Bone marrow (tissue), 2 donors: ENCODE measurements around the gene PLEKHG2.
"Not testable (repeated sequence)": the region's sequence is repeated elsewhere in the genome, so short reads cannot be mapped to it uniquely, and the experiment has no call there.

Experiments
- DNase-seq, 2 donors: peaks; one replicate each; lab custom pipeline; 2025; lab: John Stamatoyannopoulos, UW

The PLEKHG2 gene

DNA sequence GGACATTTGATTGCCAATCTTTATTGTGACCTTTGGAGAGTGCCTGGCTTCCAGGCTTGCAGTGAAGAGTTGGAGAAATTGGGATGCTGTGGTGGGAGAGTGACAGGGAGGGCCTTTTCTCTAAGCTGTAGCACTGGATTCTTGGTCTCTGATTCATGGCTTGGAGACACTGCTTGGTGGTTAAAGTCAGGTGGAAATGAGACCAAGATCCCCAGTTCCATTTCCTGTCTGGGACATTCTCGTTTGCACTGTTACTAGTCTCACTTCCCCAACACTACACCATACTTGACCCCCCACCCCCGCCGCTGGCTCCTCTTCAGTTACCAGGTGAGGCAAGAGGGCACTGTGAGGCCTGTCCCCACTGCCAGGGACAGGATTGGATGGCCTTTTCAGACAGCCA, 35.8 kb downstream of the PLEKHG2 start:
- DNase-seq, result no peak

DNA sequence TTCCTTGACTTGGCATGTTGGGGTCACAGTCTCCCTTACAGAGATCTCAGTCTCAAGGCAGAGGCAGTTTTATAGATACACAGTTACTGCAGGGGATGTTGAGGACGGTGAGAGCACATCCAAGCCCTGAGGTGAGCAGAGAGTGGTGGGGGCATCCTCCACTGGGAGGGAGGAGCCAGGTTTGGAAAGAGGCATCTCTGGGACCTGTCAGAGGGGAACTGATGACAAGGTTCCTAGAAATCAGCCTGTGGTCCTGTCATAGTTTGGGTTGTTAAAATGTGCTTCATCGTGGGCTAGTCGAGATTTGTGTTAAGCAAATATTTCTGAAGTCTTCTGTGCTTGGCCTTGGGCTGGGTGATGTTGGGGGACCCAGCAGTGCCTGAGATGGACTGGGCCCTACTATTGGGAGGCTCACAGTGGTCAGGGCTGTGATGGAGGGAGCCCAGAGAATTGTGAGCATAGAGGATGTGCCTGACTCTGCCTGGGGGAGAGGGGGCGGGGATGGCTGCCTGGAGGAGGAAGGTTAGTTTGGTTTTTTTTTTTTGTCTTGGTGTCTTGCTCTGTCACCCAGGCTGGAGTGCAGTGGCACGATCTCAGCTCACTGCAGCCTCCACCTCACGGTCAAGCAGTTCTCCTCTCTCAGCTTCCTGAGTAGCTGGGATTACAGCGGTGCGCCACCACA, 36.8 kb downstream of the PLEKHG2 start:
- no peak for DNase-seq

DNA sequence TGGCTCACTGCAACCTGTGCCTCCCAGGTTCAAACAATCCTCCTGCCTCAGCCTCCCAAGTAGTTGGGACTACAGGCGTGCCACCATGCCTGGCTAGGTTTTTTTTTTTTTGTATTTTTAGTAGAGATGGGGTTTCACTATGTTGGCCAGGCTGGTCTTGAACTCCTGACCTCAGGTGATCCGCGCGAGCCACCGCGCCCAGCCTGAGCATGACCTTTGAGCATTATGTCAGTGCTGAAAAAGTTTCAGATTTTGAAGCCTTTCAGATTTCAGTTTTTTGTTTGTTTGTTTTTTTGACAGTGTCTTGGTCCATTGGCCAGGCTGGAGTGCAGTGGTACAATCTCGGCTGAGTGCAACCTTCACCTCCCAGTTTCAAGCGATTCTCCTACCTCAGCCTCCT, 38.8 kb downstream of the PLEKHG2 start:
- not testable (repeated sequence) for DNase-seq

DNA sequence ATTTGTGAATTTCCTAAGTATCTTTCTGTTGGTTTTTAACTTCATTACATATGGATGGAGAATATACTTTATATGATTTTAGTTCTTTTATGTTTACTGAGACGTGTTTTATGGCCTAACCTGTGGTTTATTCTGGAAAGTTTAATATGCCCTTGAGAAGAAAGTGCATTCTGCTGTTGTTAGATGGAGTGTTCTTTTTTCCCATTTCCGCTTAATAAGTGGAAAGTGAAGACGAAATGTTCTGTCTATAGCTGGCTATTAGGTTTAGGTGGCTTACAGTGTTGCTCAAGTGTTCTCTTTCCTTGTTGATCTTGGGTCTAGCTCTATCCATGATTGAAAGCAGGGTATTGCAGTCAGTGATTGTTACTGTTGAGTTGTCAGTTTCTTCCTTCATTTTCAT, 50.9 kb downstream of the PLEKHG2 start:
- DNase-seq, result no peak

DNA sequence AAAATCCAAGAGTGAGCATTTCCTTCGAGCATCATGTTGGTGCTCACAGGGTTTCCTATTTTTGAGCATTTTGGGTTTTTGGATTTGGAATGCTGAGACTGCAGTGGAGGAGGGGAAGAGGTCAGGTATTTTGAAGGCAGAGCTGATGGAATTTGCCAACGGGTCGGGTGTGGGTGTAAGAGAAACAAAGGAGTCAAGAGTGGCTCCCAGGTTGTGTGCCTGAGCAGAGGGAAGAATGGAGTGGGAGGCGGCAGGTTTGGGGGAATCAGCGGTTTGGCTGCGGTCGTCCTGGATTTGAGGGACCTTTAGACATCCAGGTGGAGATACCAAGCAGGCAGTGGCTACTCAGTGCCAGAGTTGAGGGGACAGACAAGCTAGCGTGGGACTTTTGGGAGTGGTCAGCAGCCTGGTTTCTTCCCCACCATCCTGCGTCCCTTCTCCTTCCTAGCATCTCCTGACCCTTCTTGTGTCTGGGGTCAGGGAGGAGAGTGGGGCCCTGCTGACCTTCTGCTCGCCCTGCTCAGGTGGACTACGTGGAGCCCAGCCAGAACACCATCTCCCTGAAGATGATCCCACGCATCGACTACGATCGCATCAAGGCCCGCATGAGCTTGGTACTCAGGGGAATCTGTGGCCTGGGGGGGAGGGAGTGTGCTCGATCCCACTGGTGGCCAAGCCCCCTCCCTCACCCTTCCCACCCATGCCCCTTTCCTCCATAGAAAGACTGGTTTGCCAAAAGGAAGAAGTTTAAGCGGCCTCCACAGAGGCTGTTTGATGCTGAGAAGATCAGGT, 53.7 kb downstream of the PLEKHG2 start:
- DNase-seq, result no peak

DNA sequence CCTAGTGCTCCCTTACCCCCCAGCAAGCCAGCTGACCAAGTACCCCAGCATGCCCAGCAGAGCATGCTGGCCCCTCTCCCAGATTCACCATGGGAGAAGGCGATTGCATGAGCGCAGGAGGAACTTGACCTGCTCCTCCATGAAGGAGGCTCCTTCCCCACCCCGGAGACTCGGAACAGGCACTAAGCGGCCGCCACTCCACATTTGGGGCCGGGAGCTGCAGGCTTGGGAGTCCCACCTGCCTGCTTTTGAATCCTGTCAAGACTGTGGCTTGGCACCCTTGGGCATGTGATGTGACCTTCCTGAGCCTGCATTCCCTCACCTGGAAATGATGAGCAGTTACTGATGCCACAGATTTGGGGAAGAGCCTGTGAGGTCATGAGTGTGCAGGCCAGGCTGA, 55.5 kb downstream of the PLEKHG2 start:
- DNase-seq, result no peak

DNA sequence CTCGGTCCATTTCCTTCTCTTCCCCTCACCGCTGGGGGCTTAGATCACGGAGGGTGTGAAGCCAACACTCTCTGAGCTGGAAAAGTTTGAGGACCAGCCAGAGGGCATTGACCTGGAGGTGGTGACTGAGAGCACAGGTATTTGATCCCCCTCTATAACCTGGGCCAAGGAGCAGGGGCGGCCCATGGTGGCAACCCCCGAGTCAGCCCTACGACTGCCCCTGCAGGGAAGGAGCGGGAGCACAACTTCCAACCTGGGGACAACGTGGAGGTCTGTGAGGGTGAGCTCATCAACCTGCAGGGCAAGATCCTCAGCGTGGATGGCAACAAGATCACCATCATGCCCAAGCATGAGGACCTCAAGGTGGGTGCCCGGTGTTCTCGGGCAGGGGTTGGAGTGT, 56.6 kb downstream of the PLEKHG2 start:
- DNase-seq, result no peak

DNA sequence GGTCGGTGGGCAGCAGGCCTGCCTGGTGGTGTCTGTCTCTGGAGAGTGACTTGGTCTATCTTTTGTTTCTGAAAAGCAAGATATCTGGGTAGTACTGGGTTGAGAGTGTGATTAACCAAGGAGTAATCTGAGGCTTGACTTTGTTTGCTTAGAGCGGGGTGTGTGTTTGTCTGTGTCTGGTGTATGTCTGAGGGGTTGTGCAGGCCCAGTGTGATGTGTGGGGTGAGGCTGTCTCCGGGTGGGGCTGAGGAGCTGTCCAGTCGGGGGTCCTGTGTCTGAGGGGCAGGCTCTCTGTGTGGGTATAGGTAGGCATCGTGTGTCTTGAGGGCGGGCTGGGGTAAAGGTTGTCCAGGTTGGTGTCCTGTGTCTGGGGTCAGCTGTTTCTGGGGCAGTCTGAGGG, 57.1 kb downstream of the PLEKHG2 start:
- no peak for DNase-seq

DNA sequence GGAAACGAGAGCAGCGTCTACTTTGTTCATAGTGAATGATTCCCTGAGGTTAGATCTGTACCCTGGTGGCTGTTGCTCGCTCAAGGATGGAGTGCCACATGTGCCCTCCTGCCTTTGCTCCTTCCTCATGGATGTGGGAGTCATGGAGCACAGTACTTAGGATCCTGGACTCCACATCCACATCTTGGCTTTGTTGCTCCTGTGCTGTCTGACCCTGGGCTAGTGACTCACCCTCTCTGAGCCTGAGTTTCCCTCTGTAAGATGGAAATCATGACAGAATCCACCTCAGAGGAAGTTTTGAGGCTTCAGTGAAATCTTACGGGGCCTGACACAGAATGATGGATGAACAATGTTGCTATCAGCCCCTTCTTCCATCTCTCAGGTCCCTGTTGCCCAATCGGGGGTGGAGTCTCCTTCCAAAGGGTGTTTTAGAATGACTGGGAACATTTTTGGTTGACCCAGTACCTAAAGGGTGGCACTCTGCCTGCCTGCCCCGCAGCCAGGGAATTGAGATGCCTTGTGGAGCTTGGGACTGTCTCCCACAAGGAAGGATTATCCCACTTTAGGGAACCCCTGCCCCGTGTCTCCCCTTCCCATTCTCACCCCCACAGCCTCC, 58.4 kb downstream of the PLEKHG2 start:
- DNase-seq, result no peak

DNA sequence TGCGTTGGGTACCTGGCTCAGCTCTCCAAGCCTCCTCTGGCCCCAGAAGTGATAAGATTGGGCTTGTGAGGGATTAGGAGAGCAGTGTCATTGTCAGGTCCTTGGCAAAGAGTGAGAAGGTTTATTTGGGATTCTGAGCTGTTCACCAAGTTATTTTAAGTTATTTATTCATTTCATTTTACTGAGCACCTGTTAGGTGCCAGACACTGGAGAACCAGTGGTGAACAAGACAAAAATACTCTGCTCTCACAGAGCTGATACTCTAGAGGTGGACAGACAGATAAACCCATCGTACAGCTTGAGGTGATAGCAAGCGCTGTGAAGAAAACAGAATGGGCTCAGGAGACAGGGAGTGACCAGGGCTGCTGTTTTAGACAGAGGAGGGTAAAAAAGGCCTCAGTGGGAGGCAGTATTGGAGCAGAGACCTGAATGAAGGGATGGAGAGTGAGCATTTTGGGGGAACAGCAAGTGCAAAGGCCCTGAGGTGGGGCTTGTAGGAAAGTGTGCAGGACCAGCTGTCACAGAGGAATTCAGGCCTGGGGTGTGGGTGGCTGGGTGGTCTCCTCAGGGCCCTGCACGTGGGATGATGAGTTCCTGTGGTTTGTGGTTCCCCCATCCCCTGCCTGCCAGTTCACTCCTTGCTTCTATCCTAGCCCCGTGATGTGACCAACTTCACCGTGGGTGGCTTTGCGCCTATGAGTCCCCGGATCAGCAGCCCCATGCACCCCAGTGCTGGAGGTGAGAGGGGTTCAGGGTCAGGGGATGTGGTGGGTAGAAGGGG, 59.5 kb downstream of the PLEKHG2 start:
- DNase-seq, result no peak

DNA sequence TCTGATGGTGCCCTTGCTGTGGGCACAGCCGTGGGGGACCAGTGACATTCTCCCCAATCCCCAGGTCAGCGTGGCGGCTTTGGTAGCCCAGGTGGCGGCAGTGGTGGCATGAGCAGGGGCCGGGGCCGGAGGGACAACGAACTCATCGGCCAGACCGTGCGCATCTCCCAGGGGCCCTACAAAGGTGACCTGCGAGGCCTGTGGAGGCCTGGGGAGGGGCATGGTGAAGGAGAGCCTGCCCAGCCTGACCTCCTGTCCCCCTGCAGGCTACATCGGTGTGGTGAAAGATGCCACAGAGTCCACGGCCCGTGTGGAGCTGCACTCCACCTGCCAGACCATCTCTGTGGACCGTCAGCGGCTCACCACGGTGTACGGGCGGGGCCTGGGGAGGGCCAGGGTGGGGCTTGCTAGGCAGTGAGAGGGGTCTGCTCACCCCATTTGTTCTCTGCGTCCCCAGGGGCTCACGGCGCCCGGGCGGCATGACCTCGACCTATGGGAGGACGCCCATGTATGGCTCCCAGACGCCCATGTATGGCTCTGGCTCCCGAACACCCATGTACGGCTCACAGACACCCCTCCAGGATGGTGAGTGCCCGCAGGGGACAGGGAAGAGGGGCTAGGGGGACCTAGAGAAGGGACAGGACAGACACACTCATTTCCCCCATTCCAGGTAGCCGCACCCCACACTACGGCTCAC, 60.4 kb downstream of the PLEKHG2 start:
- DNase-seq, result no peak

DNA sequence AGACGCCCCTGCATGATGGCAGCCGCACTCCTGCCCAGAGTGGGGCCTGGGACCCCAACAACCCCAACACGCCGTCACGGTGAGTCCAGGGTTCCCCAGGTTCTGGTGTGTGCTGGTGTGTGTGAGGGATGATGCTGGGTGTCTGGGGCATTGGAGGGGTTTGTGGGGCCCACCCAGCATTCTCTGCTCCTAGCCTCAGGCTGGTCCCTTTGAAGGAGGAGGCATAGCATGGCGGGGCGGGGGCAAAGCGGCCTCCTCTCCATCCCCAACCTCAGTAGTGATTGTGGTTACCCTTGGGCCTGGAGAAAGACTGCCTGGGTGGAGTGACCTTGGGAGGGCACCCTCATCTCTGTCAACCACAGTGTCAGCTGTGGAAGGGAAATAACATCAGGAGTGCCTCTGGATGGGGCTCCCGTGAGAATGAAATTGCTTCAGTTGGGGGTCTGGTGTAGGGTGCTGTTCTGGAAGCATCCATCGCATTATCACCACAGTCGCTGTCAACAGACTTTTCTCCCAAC, 61.0 kb downstream of the PLEKHG2 start:
- no peak for DNase-seq

DNA sequence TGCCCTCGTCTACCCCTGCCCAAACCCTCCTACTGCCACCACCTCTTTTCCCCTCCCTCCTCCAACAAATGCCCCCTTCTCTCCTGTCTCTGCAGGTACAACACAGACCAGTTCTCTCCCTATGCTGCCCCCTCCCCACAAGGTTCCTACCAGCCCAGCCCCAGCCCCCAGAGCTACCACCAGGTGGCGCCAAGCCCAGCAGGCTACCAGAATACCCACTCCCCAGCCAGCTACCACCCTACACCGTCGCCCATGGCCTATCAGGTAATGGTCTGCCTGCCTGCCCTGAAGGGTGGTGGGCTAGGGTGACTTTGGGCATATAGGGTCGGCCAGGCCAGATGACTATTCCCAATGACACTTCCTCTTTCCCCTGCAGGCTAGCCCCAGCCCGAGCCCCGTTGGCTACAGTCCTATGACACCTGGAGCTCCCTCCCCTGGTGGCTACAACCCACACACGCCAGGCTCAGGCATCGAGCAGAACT, 61.7 kb downstream of the PLEKHG2 start:
- DNase-seq, result peak; percentile 12 to 27

DNA sequence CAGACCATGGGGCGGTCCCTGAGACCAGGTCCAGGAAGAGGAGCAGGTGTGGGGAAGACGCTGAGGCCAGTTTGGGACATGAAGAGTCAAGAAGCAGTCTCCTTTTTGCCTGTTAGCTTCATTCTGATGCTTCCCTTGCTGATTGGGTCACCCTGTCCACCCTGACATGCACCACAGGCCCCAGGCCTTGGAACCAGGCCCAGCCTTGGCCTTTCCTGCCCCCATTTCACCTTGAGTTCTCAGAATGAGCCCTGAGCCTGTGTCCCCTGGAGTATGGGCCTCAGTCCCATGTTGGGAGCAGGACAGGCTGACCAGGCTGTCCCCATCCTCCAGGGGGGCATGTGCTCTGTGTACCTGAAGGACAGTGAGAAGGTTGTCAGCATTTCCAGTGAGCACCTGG, 63.3 kb downstream of the PLEKHG2 start:
- DNase-seq, result no peak
